Thyroid gland (tissue), 4 donors: ENCODE measurements around the gene SV2B. TPM values are rescaled to one million over a fixed set of nuclear protein-coding genes. Genes with fewer than 3 reads are reported as not detected.

Source experiments
- DNase-seq, 2 donors: peaks; one replicate each; pipeline ENCODE4 v3.0.0-alpha.2; 2019
- H3K27ac ChIP-seq, 3 donors: fragments of 200-600 bp; sonication (generic); 1 replicate in 2 of 3; 2 replicates in 1 of 3; pipeline ENCODE4 v1.5.1; 2016 to 2019; ENCODE audit warnings: mild to moderate bottlenecking in 1 of 3, moderate library complexity in 1 of 3
- H3K27me3 ChIP-seq: fragments of 200-600 bp; sonication (generic); one replicate; pipeline ENCODE4 v1.5.1; 2019
- H3K36me3 ChIP-seq, 2 donors: fragments of 200-600 bp; sonication (generic); one replicate each; pipeline ENCODE4 v1.5.1; 2016 to 2019
- H3K4me1 ChIP-seq, 2 donors: fragments of 200-600 bp; sonication (generic); one replicate each; pipeline ENCODE4 v1.5.1; 2017 to 2019
- H3K4me3 ChIP-seq, 3 donors: fragments of 200-600 bp; sonication (generic); replicated peaks in 1 of 3; 1 replicate in 2 of 3; 2 replicates in 1 of 3; pipeline ENCODE4 v1.5.1; 2016; ENCODE audit warnings: mild to moderate bottlenecking in 1 of 3
- H3K9me3 ChIP-seq: fragments of 200-600 bp; sonication (generic); one replicate; pipeline ENCODE4 v1.5.1; 2017
- POLR2A ChIP-seq, 2 donors: fragments of 450-650 bp; IDR thresholded peaks; one replicate each; pipeline ENCODE4 v1.6.1; 2017; ENCODE audit warnings: antibody characterized with exemption in 2 of 2, mild to moderate bottlenecking in 2 of 2, moderate library complexity in 1 of 2
- WGBS, 2 donors: methylation state at CpG; one replicate each; pipeline ENCODE4 v1.1.5; 2017; 5-methylcytosine and 5-hydroxymethylcytosine counted together
- intact Hi-C: fragments of 100-400 bp; cut with DNase I; formaldehyde crosslinking; loops from one replicate; pipeline ENCODE4 v1.15.1; 2023
- total RNA-seq, 4 donors: library from RNA; depleted of rRNA; stranded (reverse); fragments of >200 nt; gene quantifications; one replicate each; pipeline ENCODE4 v1.2.3, GENCODE V29; 2016
- TF ChIP-seq, protein P1 (sequence below), 6 experiments: fragments of 200-600 bp in 3 of 6; fragments of 450-650 bp in 3 of 6; sonication (generic) in 3 of 6; IDR thresholded peaks; one replicate each; pipeline ENCODE4 v1.5.1; 2016 to 2019; ENCODE audit warnings: antibody characterized with exemption in 6 of 6, mild to moderate bottlenecking in 2 of 6, inconsistent platforms in 1 of 6, moderate library complexity in 1 of 6

The SV2B gene
- total RNA-seq, 4 donors from 2014 or later, result 0.83 to 3.9 (median 2.2) TPM

DNA sequence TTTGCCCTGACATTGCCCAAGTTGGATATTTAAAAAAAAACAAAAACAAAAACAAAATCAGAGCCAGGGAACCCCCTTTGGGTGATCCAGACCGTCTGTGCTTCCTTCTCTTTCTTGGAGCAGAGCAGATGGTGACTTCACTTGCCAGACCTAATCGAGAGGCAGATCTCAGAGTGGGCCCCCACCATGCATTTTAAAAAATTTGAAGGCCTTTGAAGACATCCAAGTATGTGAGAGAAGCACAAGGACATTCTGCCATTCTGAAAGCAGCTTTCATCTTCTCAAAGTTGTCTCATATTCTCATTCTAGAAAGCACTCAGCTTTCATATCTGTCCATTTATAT lies 93.3 kb downstream of the SV2B start:
- H3K4me1 ChIP-seq, result no peaks in the 10 kb centered on the region
- 34 to 55% methylated on average over 2 of the region's 2 CpGs for WGBS, 2 donors
- H3K27ac ChIP-seq, result no peak overlapping the region
- H3K4me3 ChIP-seq, result no peak overlapping the region
- no peak for TF ChIP-seq POLR2A (IDR thresholded peaks at IDR 0.05)
- TF ChIP-seq, protein P1, sequence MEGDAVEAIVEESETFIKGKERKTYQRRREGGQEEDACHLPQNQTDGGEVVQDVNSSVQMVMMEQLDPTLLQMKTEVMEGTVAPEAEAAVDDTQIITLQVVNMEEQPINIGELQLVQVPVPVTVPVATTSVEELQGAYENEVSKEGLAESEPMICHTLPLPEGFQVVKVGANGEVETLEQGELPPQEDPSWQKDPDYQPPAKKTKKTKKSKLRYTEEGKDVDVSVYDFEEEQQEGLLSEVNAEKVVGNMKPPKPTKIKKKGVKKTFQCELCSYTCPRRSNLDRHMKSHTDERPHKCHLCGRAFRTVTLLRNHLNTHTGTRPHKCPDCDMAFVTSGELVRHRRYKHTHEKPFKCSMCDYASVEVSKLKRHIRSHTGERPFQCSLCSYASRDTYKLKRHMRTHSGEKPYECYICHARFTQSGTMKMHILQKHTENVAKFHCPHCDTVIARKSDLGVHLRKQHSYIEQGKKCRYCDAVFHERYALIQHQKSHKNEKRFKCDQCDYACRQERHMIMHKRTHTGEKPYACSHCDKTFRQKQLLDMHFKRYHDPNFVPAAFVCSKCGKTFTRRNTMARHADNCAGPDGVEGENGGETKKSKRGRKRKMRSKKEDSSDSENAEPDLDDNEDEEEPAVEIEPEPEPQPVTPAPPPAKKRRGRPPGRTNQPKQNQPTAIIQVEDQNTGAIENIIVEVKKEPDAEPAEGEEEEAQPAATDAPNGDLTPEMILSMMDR (IDR thresholded peaks at IDR 0.05), result no peak
- H3K9me3 ChIP-seq, result no peaks in the 10 kb centered on the region
- no peaks in the 10 kb centered on the region for H3K27me3 ChIP-seq
- DNase-seq, result no peak
- intact Hi-C loops, result no loop called here
- no peaks in the 10 kb centered on the region for H3K36me3 ChIP-seq

DNA sequence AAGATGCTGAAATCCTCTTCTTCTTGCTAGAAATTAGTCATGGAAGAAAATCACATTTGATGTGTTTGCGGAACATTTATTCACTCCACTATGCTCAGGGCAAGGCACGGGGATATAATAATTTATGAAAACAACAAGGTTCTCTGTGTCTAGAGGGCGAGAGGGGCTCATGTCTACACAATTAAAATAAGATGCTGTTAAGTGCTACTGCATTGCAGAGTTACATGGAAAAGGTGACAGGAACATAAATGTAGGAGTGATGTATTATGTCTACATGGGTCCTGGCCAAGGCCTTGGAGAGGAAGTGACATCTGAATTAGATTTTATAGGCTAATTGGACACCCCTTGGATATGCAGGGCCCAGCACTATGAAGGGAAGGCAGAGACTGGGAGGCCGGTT lies 96.1 kb downstream of the SV2B start:
- H3K27ac ChIP-seq, result no peak overlapping the region
- H3K4me1 ChIP-seq, result no peaks in the 10 kb centered on the region
- no peak overlapping the region for H3K4me3 ChIP-seq
- H3K36me3 ChIP-seq, result no peaks in the 10 kb centered on the region
- 84% methylated on average over 4 of the region's 4 CpGs for WGBS, 2 donors
- no peaks in the 10 kb centered on the region for H3K9me3 ChIP-seq
- TF ChIP-seq, protein P1 (IDR thresholded peaks at IDR 0.05), result no peak
- TF ChIP-seq POLR2A (IDR thresholded peaks at IDR 0.05), result no peak
- no peak for DNase-seq
- no peaks in the 10 kb centered on the region for H3K27me3 ChIP-seq
- intact Hi-C loops, result no loop called here

DNA sequence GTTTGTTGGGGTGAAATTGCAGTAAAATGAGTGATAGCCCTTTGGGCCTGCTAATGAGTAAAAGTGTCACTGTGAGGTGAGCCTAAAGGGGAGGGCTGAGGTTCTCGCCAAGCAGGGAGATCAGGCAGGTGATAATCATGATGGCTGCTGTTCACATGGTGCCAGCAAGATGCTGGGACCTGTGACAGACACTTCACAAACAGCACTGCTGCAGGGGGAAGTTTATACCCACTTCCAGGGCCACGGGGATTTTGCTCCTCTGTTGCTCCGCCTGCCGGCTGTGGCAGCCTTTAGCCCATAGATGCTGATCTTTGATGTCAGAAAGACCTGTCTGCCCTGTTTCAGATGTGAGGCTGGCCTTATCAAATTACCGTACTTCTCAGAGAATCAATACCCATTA lies 96.7 kb downstream of the SV2B start:
- 58 to 77% methylated on average over 5 of the region's 5 CpGs for WGBS, 2 donors
- no peaks in the 10 kb centered on the region for H3K4me1 ChIP-seq
- no peak for DNase-seq
- H3K27me3 ChIP-seq, result no peaks in the 10 kb centered on the region
- TF ChIP-seq, protein P1 (IDR thresholded peaks at IDR 0.05), result no peak
- TF ChIP-seq POLR2A (IDR thresholded peaks at IDR 0.05), result no peak
- intact Hi-C loops, result no loop called here
- H3K4me3 ChIP-seq, result no peak overlapping the region
- no peaks in the 10 kb centered on the region for H3K36me3 ChIP-seq
- no peaks in the 10 kb centered on the region for H3K9me3 ChIP-seq
- no peak overlapping the region for H3K27ac ChIP-seq

DNA sequence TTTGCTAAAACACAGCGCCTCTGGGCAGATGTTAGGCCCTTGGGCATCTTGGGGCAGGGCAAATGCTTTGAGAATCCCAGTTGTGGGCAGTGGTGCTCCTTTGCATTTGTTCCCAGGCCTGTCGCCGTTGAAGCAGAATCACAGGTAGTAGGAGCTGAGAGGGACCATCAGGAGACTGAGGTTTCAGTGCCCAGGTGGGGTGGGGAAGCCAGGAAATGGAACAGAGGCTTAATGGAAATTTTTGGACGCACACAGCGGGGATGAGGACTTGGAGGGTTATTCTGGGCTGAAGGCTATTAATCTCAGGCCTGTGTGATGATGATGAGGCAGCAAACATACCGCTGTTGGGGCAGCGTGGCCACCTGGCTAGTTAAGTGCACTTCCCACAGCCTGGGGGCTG lies 99.5 kb downstream of the SV2B start:
- Histone ChIP-seq H3K27ac (no peak overlapping the region), H3K9me3 (no peaks in the 10 kb centered on the region), H3K4me3 (no peak overlapping the region), H3K36me3 (no peaks in the 10 kb centered on the region), H3K27me3 (no peaks in the 10 kb centered on the region), H3K4me1 (no peaks in the 10 kb centered on the region)
- no peak for DNase-seq
- TF ChIP-seq, protein P1 (IDR thresholded peaks at IDR 0.05), result no peak
- no peak for TF ChIP-seq POLR2A (IDR thresholded peaks at IDR 0.05)
- WGBS, 2 donors, result 90 to 96% methylated on average over 7 of the region's 7 CpGs
- intact Hi-C loops, result no loop called here

DNA sequence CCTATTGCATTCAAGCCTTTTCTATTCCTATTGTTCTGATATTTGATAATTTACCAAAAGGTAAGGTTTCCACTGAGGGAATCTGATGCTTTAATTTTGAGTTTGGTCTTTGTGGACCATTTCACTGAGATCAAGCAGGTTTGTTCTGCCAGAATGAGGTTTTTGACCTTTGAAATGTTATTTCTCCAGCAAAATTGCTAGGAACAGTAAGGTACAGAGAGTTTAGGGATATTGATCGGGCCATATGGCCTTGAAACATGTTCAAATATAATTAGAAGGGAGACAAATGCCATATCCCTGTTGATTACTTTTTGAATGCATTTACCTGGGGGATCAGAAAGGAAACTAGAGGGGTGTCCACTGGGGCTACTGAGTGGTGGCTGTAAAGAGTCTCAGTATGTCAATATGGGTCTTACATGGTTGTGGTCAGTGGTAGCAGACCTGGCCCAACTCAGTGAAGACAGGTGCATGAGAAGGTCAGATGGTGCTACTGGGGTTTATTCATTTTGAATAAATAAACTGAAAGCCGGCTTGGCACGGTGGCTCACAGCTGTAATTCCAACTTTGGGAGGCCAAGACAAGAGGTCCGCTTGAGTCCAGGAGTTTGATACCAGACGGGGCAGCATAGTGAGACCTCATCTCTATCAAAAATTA lies 100.2 kb downstream of the SV2B start:
- Histone ChIP-seq H3K27ac (no peak overlapping the region), H3K9me3 (no peaks in the 10 kb centered on the region), H3K4me1 (no peaks in the 10 kb centered on the region), H3K27me3 (no peaks in the 10 kb centered on the region), H3K36me3 (no peaks in the 10 kb centered on the region), H3K4me3 (no peak overlapping the region)
- TF ChIP-seq, protein P1 (IDR thresholded peaks at IDR 0.05), result no peak
- TF ChIP-seq POLR2A (IDR thresholded peaks at IDR 0.05), result no peak
- DNase-seq, result no peak
- WGBS, 2 donors, result 91 to 96% methylated on average over 5 of the region's 5 CpGs
- intact Hi-C loops, result no loop called here
